Activated CD8-positive, alpha-beta memory T cell treated with anti-CD3 and anti-CD28 coated beads, Interleukin-2, amount 50 U/mL, for 24 hours (primary cell): Measurements from ENCODE around the gene STN1.

ENCODE experiments used
- DNase-seq: peaks from one replicate; pipeline ENCODE4 v3.0.0-alpha.2; 2020; ENCODE audit errors: extremely low read depth

The STN1 gene

GRCh38 chr10:103894441-103894864 is 23.5 kb downstream of the STN1 start:
- no peak for DNase-seq

GRCh38 chr10:103893817-103894216 is 24.2 kb downstream of the STN1 start:
- DNase-seq: no peak

- DNase-seq: no peak
Observed at GRCh38 chr10:103892181-103892580, 25.8 kb downstream of the STN1 start.

GRCh38 chr10:103890688-103891087 is 27.3 kb downstream of the STN1 start:
- DNase-seq: no peak

- no peak for DNase-seq
Observed at GRCh38 chr10:103890194-103890658, 27.8 kb downstream of the STN1 start.

- no peak for DNase-seq
Observed at GRCh38 chr10:103889121-103889720, 28.8 kb downstream of the STN1 start.

- no peak for DNase-seq
Observed at GRCh38 chr10:103888113-103888841, 29.7 kb downstream of the STN1 start.

GRCh38 chr10:103885617-103886016 is 32.4 kb downstream of the STN1 start:
- no peak for DNase-seq

- no peak for DNase-seq
Observed at GRCh38 chr10:103884681-103885139, 33.3 kb downstream of the STN1 start.

GRCh38 chr10:103882285-103883007 is 35.5 kb downstream of the STN1 start:
- no peak for DNase-seq

GRCh38 chr10:103881416-103882284 is 36.3 kb downstream of the STN1 start:
- no peak for DNase-seq

- no peak for DNase-seq
Observed at GRCh38 chr10:103879831-103880230, 38.2 kb downstream of the STN1 start.

- no peak for DNase-seq
Observed at GRCh38 chr10:103879409-103879808, 38.6 kb downstream of the STN1 start.

- DNase-seq: no peak
Observed at GRCh38 chr10:103877861-103878260, 40.1 kb downstream of the STN1 start.

GRCh38 chr10:103876155-103876554 is 41.8 kb downstream of the STN1 start:
- DNase-seq: no peak

- DNase-seq: no peak
Observed at GRCh38 chr10:103874730-103875129, 43.3 kb downstream of the STN1 start.

- no peak for DNase-seq
Observed at GRCh38 chr10:103872137-103872931, 45.6 kb downstream of the STN1 start.

GRCh38 chr10:103871006-103871405 is 47.0 kb downstream of the STN1 start:
- no peak for DNase-seq

GRCh38 chr10:103870516-103870915 is 47.5 kb downstream of the STN1 start:
- DNase-seq: no peak

GRCh38 chr10:103869336-103869735 is 48.6 kb downstream of the STN1 start:
- DNase-seq: no peak

- no peak for DNase-seq
Observed at GRCh38 chr10:103868200-103868599, 49.8 kb downstream of the STN1 start.
